Measurements from ENCODE around the gene DIO1.

The DIO1 gene

GRCh38 chr1:53895421-53895820 lies 1.4 kb downstream of the DIO1 start:
- no peak for DNase-seq

GRCh38 chr1:53896635-53897229 lies 2.7 kb downstream of the DIO1 start:
- no peak for DNase-seq

GRCh38 chr1:53899206-53899628 lies 5.2 kb downstream of the DIO1 start:
- DNase-seq, result no peak

- DNase-seq, result no peak
Measured at GRCh38 chr1:53899708-53900107, 5.7 kb downstream of the DIO1 start.

- peak; percentile 15 for DNase-seq
Measured at GRCh38 chr1:53902235-53903138, 8.5 kb downstream of the DIO1 start.

- no peak for DNase-seq
Measured at GRCh38 chr1:53905509-53905908, 11.5 kb downstream of the DIO1 start.

- no peak for DNase-seq
Measured at GRCh38 chr1:53906121-53906520, 12.1 kb downstream of the DIO1 start.

- no peak for DNase-seq
Measured at GRCh38 chr1:53909946-53910345, 16.0 kb downstream of the DIO1 start.

GRCh38 chr1:53911442-53911841 lies 17.5 kb downstream of the DIO1 start:
- no peak for DNase-seq

GRCh38 chr1:53913352-53914033 lies 19.5 kb downstream of the DIO1 start:
- no peak for DNase-seq

GRCh38 chr1:53918343-53918742 lies 24.4 kb downstream of the DIO1 start:
- no peak for DNase-seq

- DNase-seq, result no peak
Measured at GRCh38 chr1:53919675-53920066, 25.7 kb downstream of the DIO1 start.

GRCh38 chr1:53927376-53927881 lies 33.4 kb downstream of the DIO1 start:
- no peak for DNase-seq

GRCh38 chr1:53929246-53929960 lies 35.4 kb downstream of the DIO1 start:
- no peak for DNase-seq

- no peak for DNase-seq
Measured at GRCh38 chr1:53930932-53931331, 36.9 kb downstream of the DIO1 start.

- DNase-seq, result no peak
Measured at GRCh38 chr1:53931523-53931922, 37.5 kb downstream of the DIO1 start.

- DNase-seq, result no peak
Measured at GRCh38 chr1:53934170-53934765, 40.3 kb downstream of the DIO1 start.

GRCh38 chr1:53936430-53936829 lies 42.4 kb downstream of the DIO1 start:
- no peak for DNase-seq

GRCh38 chr1:53938136-53938830 lies 44.3 kb downstream of the DIO1 start:
- DNase-seq, result no peak

- DNase-seq, result no peak
Measured at GRCh38 chr1:53942127-53942957, 48.4 kb downstream of the DIO1 start.

GRCh38 chr1:53943090-53943489 lies 49.1 kb downstream of the DIO1 start:
- no peak for DNase-seq

Data from NCI-H345 (cell line).